ENCODE measurements around the gene WASF1.

DNA sequence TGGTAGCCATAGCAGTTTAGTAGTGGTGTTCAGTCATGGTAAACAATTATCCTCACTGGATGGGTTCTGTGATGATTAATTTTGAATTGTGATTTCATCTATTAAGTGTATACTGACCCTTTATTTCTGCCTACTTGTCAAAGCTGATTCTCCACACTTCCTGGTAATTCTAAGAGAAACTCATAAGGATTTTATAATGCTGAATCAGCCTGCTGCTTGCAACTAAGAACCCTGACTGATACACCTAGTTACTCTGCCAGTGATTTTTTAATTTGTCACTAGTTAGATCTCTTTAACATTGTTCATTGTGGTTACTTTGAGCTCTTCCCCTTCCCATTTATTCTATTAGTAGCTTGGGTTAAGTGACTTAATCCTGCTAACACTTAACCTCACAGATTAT is 9.3 kb upstream of the WASF1 start:
- TF ChIP-seq, protein P1, sequence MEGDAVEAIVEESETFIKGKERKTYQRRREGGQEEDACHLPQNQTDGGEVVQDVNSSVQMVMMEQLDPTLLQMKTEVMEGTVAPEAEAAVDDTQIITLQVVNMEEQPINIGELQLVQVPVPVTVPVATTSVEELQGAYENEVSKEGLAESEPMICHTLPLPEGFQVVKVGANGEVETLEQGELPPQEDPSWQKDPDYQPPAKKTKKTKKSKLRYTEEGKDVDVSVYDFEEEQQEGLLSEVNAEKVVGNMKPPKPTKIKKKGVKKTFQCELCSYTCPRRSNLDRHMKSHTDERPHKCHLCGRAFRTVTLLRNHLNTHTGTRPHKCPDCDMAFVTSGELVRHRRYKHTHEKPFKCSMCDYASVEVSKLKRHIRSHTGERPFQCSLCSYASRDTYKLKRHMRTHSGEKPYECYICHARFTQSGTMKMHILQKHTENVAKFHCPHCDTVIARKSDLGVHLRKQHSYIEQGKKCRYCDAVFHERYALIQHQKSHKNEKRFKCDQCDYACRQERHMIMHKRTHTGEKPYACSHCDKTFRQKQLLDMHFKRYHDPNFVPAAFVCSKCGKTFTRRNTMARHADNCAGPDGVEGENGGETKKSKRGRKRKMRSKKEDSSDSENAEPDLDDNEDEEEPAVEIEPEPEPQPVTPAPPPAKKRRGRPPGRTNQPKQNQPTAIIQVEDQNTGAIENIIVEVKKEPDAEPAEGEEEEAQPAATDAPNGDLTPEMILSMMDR (IDR thresholded peaks at IDR 0.05), result no peak
- TF ChIP-seq POLR2AphosphoS5 (IDR thresholded peaks at IDR 0.05), result no peak
